Ovary (tissue), 9 donors: ENCODE results near the gene SLC25A25. TPM values are rescaled to one million over a fixed set of nuclear protein-coding genes. Genes with fewer than 3 reads are reported as not detected.
"Not testable (repeated sequence)": the region's sequence is repeated elsewhere in the genome, so short reads cannot be mapped to it uniquely, and the experiment has no call there.

Experiments
- DNase-seq, 5 donors: peaks; one replicate each; pipeline ENCODE4 v3.0.0-alpha.2; 2019 to 2020
- H3K27ac ChIP-seq, 2 donors: fragments of 200-600 bp; one replicate each; pipeline versions ENCODE4 v1.5.1 to v1.8.0; 2019 to 2022
- H3K27me3 ChIP-seq: fragments of 200-600 bp; one replicate; pipeline ENCODE4 v1.8.0; 2022
- H3K36me3 ChIP-seq: fragments of 200-600 bp; sonication (generic); one replicate; pipeline ENCODE4 v1.5.1; 2019
- H3K4me1 ChIP-seq: one replicate; pipeline ENCODE4 v1.8.1; 2013; ENCODE audit warnings: mild to moderate bottlenecking, moderate library complexity; ENCODE audit not compliant: insufficient read depth
- H3K4me3 ChIP-seq: fragments of 200-600 bp; sonication (generic); one replicate; pipeline ENCODE4 v1.5.1; 2017
- H3K9me3 ChIP-seq, 2 donors: fragments of 200-600 bp in 1 of 2; sonication (generic) in 1 of 2; one replicate each; pipeline versions ENCODE4 v1.5.1 to v1.8.1; 2013 to 2019; ENCODE audit warnings: mild to moderate bottlenecking in 1 of 2, moderate library complexity in 1 of 2
- CTCF ChIP-seq, 3 donors: fragments of 450-650 bp in 2 of 3; fragments of 200-600 bp in 1 of 3; IDR thresholded peaks; one replicate each; pipeline versions ENCODE4 v1.5.1 to v1.8.0; 2016 to 2022; ENCODE audit warnings: antibody characterized with exemption in 3 of 3, mild to moderate bottlenecking in 1 of 3
- EP300 ChIP-seq: sonication (generic); formaldehyde crosslinking; IDR thresholded peaks from one replicate; pipeline ENCODE4 v1.6.1; 2017; ENCODE audit warnings: antibody characterized with exemption
- POLR2A ChIP-seq: fragments of 450-650 bp; IDR thresholded peaks from one replicate; pipeline ENCODE4 v1.6.1; 2017; ENCODE audit warnings: antibody characterized with exemption, mild to moderate bottlenecking, moderate library complexity
- WGBS, 3 donors: extraction: QIAGEN DNeasy Blood & Tissue Kit in 1 of 3; methylation state at CpG; one replicate each; pipeline versions ENCODE4 v1.1.5 to v1.1.7; 2013 to 2017; 5-methylcytosine and 5-hydroxymethylcytosine counted together
- intact Hi-C, 4 donors: fragments of 100-400 bp; cut with DNase I; formaldehyde crosslinking; loops; one replicate each; pipeline versions ENCODE4 v1.11.0 to v1.15.1; 2022 to 2023
- polyA plus RNA-seq, 2 donors: library from polyadenylated mRNA; stranded (reverse); fragments of 200-250 nt in 1 of 2; fragments of 350-450 nt in 1 of 2; fragmentation: Illumina TruSeq in 1 of 2; extraction: RNeasy Lipid Tissue Mini Kit (QIAGEN cat#74804) in 1 of 2; gene quantifications; one replicate each; pipeline ENCODE4 v1.2.3, GENCODE V29; 2013 to 2014
- total RNA-seq, 7 donors: library from RNA; depleted of rRNA in 2 of 7; stranded (reverse); fragments of >200 nt in 2 of 7; fragmentation: NEBNext Ultra II Directional in 3 of 7; extraction: Animal tissue kit (Norgen Biotek cat#: 25700) in 3 of 7; gene quantifications; one replicate each; pipeline versions ENCODE4 v1.1.0 to v1.2.4, GENCODE V29; 2016 to 2023
- donor health status: DM: no; HTN: no; CAD: no; lungs with moderate emphysema.
- donor health status: DM: no; HTN: no; CAD: no.
- donor health status: Bipolar disorder and iron deficiency.
- donor health status: DM: yes; HTN: yes; CAD: no.
- donor health status: DM: no; HTN: no; CAD: no.
- donor health status: DM: yes; HTN: yes; CAD: no.

SLC25A25 gene
- total and polyA plus RNA-seq, 9 donors: 23.4 to 90.1 (median 39.8) TPM

GRCh38 chr9:128027705-128028104 lies 40.3 kb upstream of the SLC25A25 start:
- Histone ChIP-seq H3K9me3 (no peaks in the 10 kb centered on the region), H3K27ac (no peak overlapping the region), H3K4me3 (no peak overlapping the region), H3K36me3 (no peaks in the 10 kb centered on the region), H3K4me1 (no peaks in the 10 kb centered on the region), H3K27me3 (no peaks in the 10 kb centered on the region)
- TF ChIP-seq EP300 (no peak), CTCF (IDR thresholded peaks at IDR 0.05) (no peak), POLR2A (no peak)
- DNase-seq: no peak
- WGBS, 3 donors: 76 to 90% (median 82%) methylated on average over 4 of the region's 4 CpGs
- intact Hi-C loops: no loop called here

GRCh38 chr9:128033609-128034008 lies 34.4 kb upstream of the SLC25A25 start:
- no peak overlapping the region for H3K4me3 ChIP-seq
- TF ChIP-seq CTCF (IDR thresholded peaks at IDR 0.05) (no peak), POLR2A (no peak), EP300 (no peak)
- H3K36me3 ChIP-seq: no peaks in the 10 kb centered on the region
- no peaks in the 10 kb centered on the region for H3K4me1 ChIP-seq
- no peaks in the 10 kb centered on the region for H3K9me3 ChIP-seq
- no peak overlapping the region for H3K27ac ChIP-seq
- WGBS, 3 donors: 94 to 98% (median 94%) methylated on average over 4 of the region's 4 CpGs
- intact Hi-C loops: loop anchor here in 2 of 4 donors (2.0 to 5.0 kb wide), 2 partner anchors 89 to 91 kb away; no protein-coding TSS in a partner anchor
- DNase-seq: no peak
- H3K27me3 ChIP-seq: no peaks in the 10 kb centered on the region

GRCh38 chr9:128034821-128035652 lies 33.0 kb upstream of the SLC25A25 start:
- Histone ChIP-seq H3K4me3 (no peak overlapping the region), H3K27ac (no peak overlapping the region), H3K27me3 (no peaks in the 10 kb centered on the region), H3K4me1 (no peaks in the 10 kb centered on the region), H3K9me3 (no peaks in the 10 kb centered on the region), H3K36me3 (no peaks in the 10 kb centered on the region)
- intact Hi-C loops: loop anchor here in 3 of 4 donors (2.0 to 5.0 kb wide), 2 partner anchors 90 to 93 kb away; no protein-coding TSS in a partner anchor
- WGBS, 3 donors: 31 to 40% (median 39%) methylated on average over 8 of the region's 8 CpGs
- TF ChIP-seq POLR2A (peak; percentile 25), CTCF (IDR thresholded peaks at IDR 0.05) (peak; percentile 80 to 94 (median 91)), EP300 (no peak)
- DNase-seq: peak; percentile 67 to 78 (median 69)

GRCh38 chr9:128036522-128036921 lies 31.5 kb upstream of the SLC25A25 start:
- DNase-seq, H3K4me1 ChIP-seq, H3K27ac ChIP-seq, H3K27me3 ChIP-seq, H3K36me3 ChIP-seq, H3K4me3 ChIP-seq, H3K9me3 ChIP-seq: not testable (repeated sequence)
- intact Hi-C loops: loop anchor here in 2 of 4 donors (2.0 to 5.0 kb wide), 2 partner anchors 94 kb away; no protein-coding TSS in a partner anchor
- WGBS, 3 donors: 72 to 78% (median 75%) methylated on average over 3 of the region's 3 CpGs

GRCh38 chr9:128040783-128041182 lies 27.2 kb upstream of the SLC25A25 start:
- not testable (repeated sequence) for DNase-seq
- 73 to 90% (median 78%) methylated on average over 3 of the region's 3 CpGs for WGBS, 3 donors

More at GRCh38 chr9:128040783-128041182, 27.2 kb upstream of the SLC25A25 start:
- not testable (repeated sequence) for H3K27ac ChIP-seq, H3K36me3 ChIP-seq, H3K9me3 ChIP-seq, H3K4me3 ChIP-seq, H3K27me3 ChIP-seq
- intact Hi-C loops: loop anchor here in 2 of 4 donors (5.0 to 10.0 kb wide), 2 partner anchors 67 to 74 kb away; no protein-coding TSS in a partner anchor
- H3K4me1 ChIP-seq: peaks cover 18% of the 10 kb centered on the region
